Skeletal muscle satellite cell (primary cell): ENCODE results near the gene WASHC3.
"Not testable (repeated sequence)": the region's sequence is repeated elsewhere in the genome, so short reads cannot be mapped to it uniquely, and the experiment has no call there.

Experiments used
- H3K27me3 ChIP-seq: 2 replicates; pipeline ENCODE4 v1.7.0; 2013; ENCODE audit warnings: low read length; ENCODE audit not compliant: control insufficient read depth, insufficient read depth
- H3K36me3 ChIP-seq: 2 replicates; pipeline ENCODE4 v1.7.0; 2013; ENCODE audit warnings: mild to moderate bottlenecking, control low read depth, low read length; ENCODE audit not compliant: insufficient read depth
- H3K4me1 ChIP-seq: 2 replicates; pipeline ENCODE4 v1.7.0; 2013; ENCODE audit warnings: low read length; ENCODE audit not compliant: control insufficient read depth, insufficient read depth
- H3K4me2 ChIP-seq: 2 replicates; pipeline ENCODE4 v1.7.0; 2013; ENCODE audit warnings: mild to moderate bottlenecking, low read length
- H3K4me3 ChIP-seq: 2 replicates; pipeline ENCODE4 v1.7.0; 2013; ENCODE audit warnings: low read length
- H3K9ac ChIP-seq: 2 replicates; pipeline ENCODE4 v1.7.0; 2013; ENCODE audit warnings: mild to moderate bottlenecking, low read depth, low read length, moderate library complexity
- H3K9me3 ChIP-seq: replicated peaks from 2 replicates; pipeline ENCODE4 v1.7.0; 2013; ENCODE audit warnings: mild to moderate bottlenecking, control low read depth, low read length

The WASHC3 gene

GRCh38 chr12:102043928-102044327, 17.9 kb downstream of the WASHC3 start:
- no peak overlapping the region for H3K4me2 ChIP-seq
- no peak overlapping the region for H3K9ac ChIP-seq
- no peaks in the 10 kb centered on the region for H3K9me3 ChIP-seq
- H3K27me3 ChIP-seq: no peaks in the 10 kb centered on the region
- H3K4me1 ChIP-seq: no peaks in the 10 kb centered on the region
- no peak overlapping the region for H3K4me3 ChIP-seq
- H3K36me3 ChIP-seq: peaks cover 30% of the 10 kb centered on the region

- Histone ChIP-seq H3K4me3 (no peak overlapping the region), H3K27me3 (no peaks in the 10 kb centered on the region), H3K4me2 (no peak overlapping the region), H3K4me1 (no peaks in the 10 kb centered on the region), H3K9me3 (no peaks in the 10 kb centered on the region), H3K9ac (no peak overlapping the region), H3K36me3 (peaks cover 11% of the 10 kb centered on the region)
Observed at GRCh38 chr12:102033991-102034745, 27.6 kb downstream of the WASHC3 start.

DNA sequence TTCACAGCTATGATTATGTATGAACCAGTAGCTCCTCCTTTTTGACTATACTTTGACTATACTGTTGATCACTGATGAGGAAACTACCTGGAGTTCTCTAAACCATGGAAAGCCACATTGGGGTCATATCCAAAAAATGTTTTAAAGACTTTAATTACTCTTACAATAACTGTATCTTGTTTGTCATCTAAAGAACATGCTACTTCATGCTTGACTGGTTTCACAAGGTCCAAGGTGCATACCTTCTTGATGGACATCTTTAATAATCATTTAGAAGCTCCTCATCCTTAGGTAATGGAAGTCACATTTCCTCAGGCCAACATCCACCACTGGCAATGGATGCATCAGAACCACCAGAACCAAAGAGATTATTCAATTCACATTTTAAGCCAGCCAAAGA, 29.9 kb downstream of the WASHC3 start:
- H3K4me1 ChIP-seq: no peaks in the 10 kb centered on the region
- no peak overlapping the region for H3K4me3 ChIP-seq
- H3K36me3 ChIP-seq: peaks cover 9% of the 10 kb centered on the region
- no peaks in the 10 kb centered on the region for H3K9me3 ChIP-seq
- no peaks in the 10 kb centered on the region for H3K27me3 ChIP-seq
- no peak overlapping the region for H3K9ac ChIP-seq
- H3K4me2 ChIP-seq: no peak overlapping the region

DNA sequence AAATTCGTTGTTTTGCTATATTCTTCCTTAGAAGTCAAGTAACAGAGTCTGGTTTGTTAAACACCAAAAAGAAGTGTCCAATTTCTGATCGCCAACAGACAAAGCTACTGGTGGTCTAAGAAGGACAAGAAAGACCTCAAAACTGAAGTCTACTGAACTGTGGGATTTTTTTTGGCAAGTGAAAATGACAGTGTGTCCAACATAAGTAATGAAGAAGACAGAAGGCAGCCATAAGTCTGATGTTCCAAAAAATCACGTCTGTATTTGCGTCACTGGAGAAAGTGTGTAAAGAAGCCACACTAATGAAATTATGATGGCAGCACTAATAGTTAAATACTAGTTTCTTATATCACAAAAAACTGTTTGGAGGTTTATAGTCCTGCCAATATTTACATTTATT, 32.6 kb downstream of the WASHC3 start:
- Histone ChIP-seq H3K9ac (no peak overlapping the region), H3K36me3 (peaks cover 11% of the 10 kb centered on the region), H3K4me1 (no peaks in the 10 kb centered on the region), H3K4me2 (no peak overlapping the region), H3K27me3 (no peaks in the 10 kb centered on the region), H3K4me3 (no peak overlapping the region), H3K9me3 (no peaks in the 10 kb centered on the region)

GRCh38 chr12:102026728-102027127, 35.1 kb downstream of the WASHC3 start:
- Histone ChIP-seq H3K36me3 (peaks cover 21% of the 10 kb centered on the region), H3K4me1 (no peaks in the 10 kb centered on the region), H3K4me3 (no peak overlapping the region)

DNA sequence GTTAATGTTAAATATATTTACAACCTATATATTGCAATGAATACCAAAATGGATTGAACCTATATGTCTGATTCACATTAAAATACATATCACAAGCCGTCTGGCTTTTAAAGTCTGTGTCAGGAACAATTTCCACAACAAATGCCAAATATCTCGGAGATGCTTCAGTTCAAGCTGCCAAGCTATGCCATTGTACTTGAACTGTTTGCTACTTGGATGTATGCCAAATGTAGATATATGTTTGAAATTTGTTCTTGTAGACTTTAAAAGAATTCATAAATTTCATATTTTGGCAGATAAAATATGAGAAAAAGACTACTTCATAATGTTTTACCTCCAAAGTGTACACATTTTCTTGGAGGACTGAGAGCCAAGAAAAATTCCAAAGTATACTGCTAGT, 37.0 kb downstream of the WASHC3 start:
- no peak overlapping the region for H3K4me3 ChIP-seq
- H3K4me1 ChIP-seq: no peaks in the 10 kb centered on the region
- H3K9ac ChIP-seq: no peak overlapping the region
- no peaks in the 10 kb centered on the region for H3K27me3 ChIP-seq
- no peaks in the 10 kb centered on the region for H3K9me3 ChIP-seq
- no peak overlapping the region for H3K4me2 ChIP-seq
- peaks cover 21% of the 10 kb centered on the region for H3K36me3 ChIP-seq

More at GRCh38 chr12:102026728-102027127, 35.1 kb downstream of the WASHC3 start:
- no peak overlapping the region for H3K4me2 ChIP-seq
- H3K27me3 ChIP-seq: no peaks in the 10 kb centered on the region
- H3K9ac ChIP-seq: no peak overlapping the region
- no peaks in the 10 kb centered on the region for H3K9me3 ChIP-seq

- H3K4me1 ChIP-seq: no peaks in the 10 kb centered on the region
- no peak overlapping the region for H3K4me3 ChIP-seq
- H3K9ac ChIP-seq: no peak overlapping the region
- no peaks in the 10 kb centered on the region for H3K27me3 ChIP-seq
- H3K9me3 ChIP-seq: no peaks in the 10 kb centered on the region
- H3K4me2 ChIP-seq: no peak overlapping the region
- peaks cover 20% of the 10 kb centered on the region for H3K36me3 ChIP-seq
Observed at GRCh38 chr12:102023343-102023930, 38.4 kb downstream of the WASHC3 start.

DNA sequence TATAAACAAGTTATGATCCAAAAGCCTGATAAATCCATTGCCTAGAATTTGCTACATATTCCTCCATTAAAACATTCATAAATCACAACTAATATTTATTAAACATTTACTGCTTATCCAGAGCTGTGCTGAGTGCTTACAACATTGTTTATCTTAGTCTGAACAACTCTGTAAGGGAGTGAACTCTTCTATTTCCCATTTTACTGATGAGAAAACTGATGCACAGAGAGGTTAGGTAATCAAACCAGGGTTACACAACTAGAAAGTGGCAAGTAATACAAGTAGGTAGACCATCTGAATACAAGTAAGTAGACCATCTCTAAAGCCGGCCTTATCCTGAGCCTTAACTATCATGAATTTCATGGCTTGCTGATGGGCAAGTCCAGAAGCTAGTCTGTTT, 39.5 kb downstream of the WASHC3 start:
- no peak overlapping the region for H3K4me2 ChIP-seq

DNA sequence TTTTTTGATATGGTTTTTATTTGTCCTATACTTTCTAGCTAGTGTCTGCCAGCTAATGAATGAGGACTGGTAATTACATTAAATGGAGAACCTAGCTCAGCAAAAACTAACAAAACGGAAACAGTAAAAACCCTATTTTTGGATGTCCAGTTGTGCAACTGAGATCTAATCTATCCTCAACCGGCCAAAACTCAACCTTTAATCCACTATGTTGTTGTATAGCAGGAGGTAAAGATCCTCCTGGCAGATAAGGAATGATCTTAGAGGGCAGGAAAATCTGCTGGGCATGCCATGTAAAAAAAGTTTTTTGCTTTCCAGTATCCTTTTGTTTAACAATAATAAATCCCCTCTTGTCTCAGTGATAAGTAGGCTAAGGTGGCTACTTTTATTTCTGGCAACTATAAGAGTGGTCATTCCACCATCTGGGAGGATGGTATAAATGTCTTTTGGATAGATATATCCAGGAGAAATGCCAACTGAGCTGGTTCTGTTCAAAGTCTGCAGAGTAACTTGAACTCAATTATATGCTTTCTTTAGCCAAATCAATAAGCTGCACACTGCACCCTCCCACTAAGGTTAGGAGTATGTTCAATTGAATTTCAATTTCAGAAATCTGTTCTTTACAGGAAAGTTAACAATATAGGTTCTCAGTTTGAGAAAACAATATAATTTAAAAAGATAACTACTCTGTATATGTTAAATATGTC, 40.1 kb downstream of the WASHC3 start:
- Histone ChIP-seq H3K27me3 (no peaks in the 10 kb centered on the region), H3K36me3 (peaks cover 21% of the 10 kb centered on the region), H3K4me3 (no peak overlapping the region), H3K4me1 (no peaks in the 10 kb centered on the region), H3K9ac (no peak overlapping the region), H3K9me3 (no peaks in the 10 kb centered on the region), H3K4me2 (no peak overlapping the region)

More for the DNA sequence above, 39.5 kb downstream of the WASHC3 start:
- no peak overlapping the region for H3K9ac ChIP-seq
- peaks cover 21% of the 10 kb centered on the region for H3K36me3 ChIP-seq
- no peaks in the 10 kb centered on the region for H3K27me3 ChIP-seq
- no peak overlapping the region for H3K4me3 ChIP-seq
- H3K4me1 ChIP-seq: no peaks in the 10 kb centered on the region
- no peaks in the 10 kb centered on the region for H3K9me3 ChIP-seq

DNA sequence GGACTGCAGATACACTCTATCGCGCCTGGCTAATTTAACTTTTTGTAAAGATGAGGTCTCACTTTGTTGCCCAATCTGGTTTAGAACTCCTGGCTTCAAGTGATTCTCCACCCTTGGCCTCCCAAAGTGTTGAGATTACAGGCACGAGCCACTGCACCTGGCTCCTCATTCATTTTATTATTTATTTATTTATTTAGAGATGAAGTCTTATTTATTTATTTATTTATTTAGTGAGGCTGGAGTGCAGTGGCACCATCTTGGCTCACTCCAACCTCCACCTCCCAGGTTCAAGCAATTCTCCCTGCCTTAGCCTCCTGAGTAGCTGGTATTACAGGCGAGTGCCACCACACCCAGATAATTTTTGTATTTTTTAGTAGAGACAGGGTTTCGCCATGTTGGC, 43.2 kb downstream of the WASHC3 start:
- not testable (repeated sequence) for H3K4me1 ChIP-seq, H3K4me3 ChIP-seq, H3K9ac ChIP-seq, H3K9me3 ChIP-seq, H3K36me3 ChIP-seq, H3K27me3 ChIP-seq, H3K4me2 ChIP-seq

GRCh38 chr12:102016472-102016871, 45.3 kb downstream of the WASHC3 start:
- H3K4me1 ChIP-seq: no peaks in the 10 kb centered on the region
- no peaks in the 10 kb centered on the region for H3K27me3 ChIP-seq
- H3K36me3 ChIP-seq: peaks cover 8% of the 10 kb centered on the region
- H3K4me3 ChIP-seq: no peak overlapping the region
- no peak overlapping the region for H3K9ac ChIP-seq
- H3K4me2 ChIP-seq: no peak overlapping the region
- H3K9me3 ChIP-seq: no peaks in the 10 kb centered on the region
